Endothelial cell of umbilical vein (primary cell): ENCODE data around the gene IFT74. TPM values are rescaled to one million over a fixed set of nuclear protein-coding genes. Genes with fewer than 3 reads are reported as not detected.

Experiments used
- BruUV-seq: library from RNA; stranded (reverse); fragments of 400-500 nt; replicated peaks from 2 replicates; lab custom pipeline; 2021; lab: Mats Ljungman, UMichigan
- CTCF ChIA-PET: fragments of 300-600, 350-600 bp; sonication (Branson Sonifier 250); formaldehyde crosslinking; loops from one replicate; lab custom pipeline; 2021; ENCODE audit warnings: antibody characterized with exemption, inconsistent platforms; lab: Charles Lee
- POLR2A ChIA-PET: fragments of 300-600, 350-600 bp; sonication (Branson Sonifier 250); formaldehyde crosslinking; loops from one replicate; lab custom pipeline; 2021; ENCODE audit warnings: antibody characterized with exemption, inconsistent platforms; lab: Charles Lee
- DNase-seq: peaks from one replicate; pipeline ENCODE4 v3.0.0-alpha.2; 2011; ENCODE audit warnings: low read depth, low spot score
- FAIRE-seq: peaks from 2 replicates; lab custom pipeline; 2011; peaks lifted over from hg19 to GRCh38; lab: Jason Lieb, UNC
- H2AFZ ChIP-seq: 2 replicates; pipeline ENCODE4 v1.6.0; 2012; ENCODE audit warnings: low read depth, low read length, control low read depth, inconsistent platforms
- H3K27ac ChIP-seq: 2 replicates; pipeline ENCODE4 v1.5.1; 2011; ENCODE audit warnings: low read depth, mild to moderate bottlenecking, control low read depth, low read length, moderate library complexity; ENCODE audit not compliant: insufficient read depth
- H3K27me3 ChIP-seq, 2 experiments: 2 replicates each; pipeline versions ENCODE4 v1.6.0 to v1.6.1; 2011; ENCODE audit warnings: low read length in 2 of 2, mixed read lengths in 1 of 2; ENCODE audit not compliant: control insufficient read depth in 2 of 2, insufficient read depth in 2 of 2
- H3K36me3 ChIP-seq, 2 experiments: 2 replicates in 1 of 2; 3 replicates in 1 of 2; pipeline ENCODE4 v1.5.1; 2011; ENCODE audit warnings: low read length in 2 of 2, mild to moderate bottlenecking in 1 of 2, moderate library complexity in 1 of 2; ENCODE audit not compliant: control insufficient read depth in 2 of 2, insufficient read depth in 2 of 2; ENCODE audit errors: extremely low read depth in 1 of 2
- H3K4me1 ChIP-seq: 3 replicates; pipeline ENCODE4 v1.5.1; 2011; ENCODE audit warnings: mild to moderate bottlenecking, low read length; ENCODE audit not compliant: control insufficient read depth, insufficient read depth; ENCODE audit errors: extremely low read depth
- H3K4me2 ChIP-seq: 2 replicates; pipeline ENCODE4 v1.6.1; 2011; ENCODE audit warnings: low read length, control low read depth, mixed read lengths; ENCODE audit not compliant: insufficient read depth
- H3K4me3 ChIP-seq, 3 experiments: fragments of 200-600 bp in 1 of 3; sonication (generic), shearing (Covaris generic) in 1 of 3; replicated peaks in 1 of 3; 2 replicates each; pipeline ENCODE4 v1.5.1; 2011 to 2016; ENCODE audit warnings: control low read depth in 3 of 3, low read length in 3 of 3, mild to moderate bottlenecking in 2 of 3, inconsistent platforms in 1 of 3, low read depth in 1 of 3, moderate library complexity in 1 of 3; ENCODE audit not compliant: insufficient read depth in 1 of 3
- H3K79me2 ChIP-seq: 2 replicates; pipeline ENCODE4 v1.6.0; 2012; ENCODE audit warnings: low read length, inconsistent platforms; ENCODE audit not compliant: control insufficient read depth, insufficient read depth
- H3K9ac ChIP-seq: replicated peaks from 2 replicates; pipeline ENCODE3; 2011; ENCODE audit warnings: low read length, control low read depth; ENCODE audit not compliant: insufficient read depth; ENCODE audit errors: extremely low read depth
- H3K9me1 ChIP-seq: replicated peaks from 3 replicates; pipeline ENCODE4 v1.6.0; 2011; ENCODE audit warnings: mild to moderate bottlenecking, low read length; ENCODE audit not compliant: control insufficient read depth, insufficient read depth; ENCODE audit errors: extremely low read depth
- H3K9me3 ChIP-seq: replicated peaks from 2 replicates; pipeline ENCODE4 v1.5.1; 2012; ENCODE audit warnings: low read length, inconsistent platforms; ENCODE audit not compliant: control insufficient read depth, insufficient read depth
- H4K20me1 ChIP-seq: replicated peaks from 2 replicates; pipeline ENCODE3; 2011; ENCODE audit warnings: mild to moderate bottlenecking, low read length; ENCODE audit not compliant: control insufficient read depth, insufficient read depth; ENCODE audit errors: extremely low read depth
- CTCF ChIP-seq, 2 donors: IDR thresholded peaks; 1 replicate in 1 of 2; 2 replicates in 1 of 2; pipeline ENCODE4 v1.5.1; 2011; ENCODE audit warnings: low read length in 2 of 2, mild to moderate bottlenecking in 2 of 2, moderate library complexity in 2 of 2, control low read depth in 1 of 2, inconsistent platforms in 1 of 2, low read depth in 1 of 2; ENCODE audit not compliant: insufficient read depth in 1 of 2; ENCODE audit errors: extremely low read depth in 1 of 2
- EZH2 ChIP-seq: IDR thresholded peaks from 2 replicates; pipeline ENCODE4 v1.6.1; 2012; ENCODE audit warnings: borderline replicate concordance, low read depth, mild to moderate bottlenecking, moderate library complexity, low read length, inconsistent platforms; ENCODE audit not compliant: severe bottlenecking
- FOS ChIP-seq: IDR thresholded peaks from 2 replicates; pipeline ENCODE4 v1.6.1; 2011; ENCODE audit warnings: mild to moderate bottlenecking, low read length, moderate library complexity, borderline replicate concordance; ENCODE audit not compliant: insufficient read depth
- GATA2 ChIP-seq: IDR thresholded peaks from 2 replicates; pipeline ENCODE4 v1.7.0; 2011; ENCODE audit warnings: low read depth, mild to moderate bottlenecking, moderate library complexity, mixed read lengths, low read length; ENCODE audit not compliant: insufficient read length, insufficient read depth
- JUN ChIP-seq: IDR thresholded peaks from 2 replicates; pipeline ENCODE4 v1.6.1; 2011; ENCODE audit warnings: borderline replicate concordance, low read depth; ENCODE audit not compliant: insufficient read length, insufficient read depth
- MYC ChIP-seq: IDR thresholded peaks from one replicate; pipeline ENCODE4 v1.6.1; 2011; ENCODE audit warnings: mild to moderate bottlenecking, low read depth, low read length
- POLR2A ChIP-seq: IDR thresholded peaks from 2 replicates; pipeline ENCODE4 v1.6.1; 2012; ENCODE audit warnings: low read depth, mild to moderate bottlenecking, control low read depth, low read length
- POLR2AphosphoS5 ChIP-seq: IDR thresholded peaks from 2 replicates; pipeline ENCODE4 v1.6.1; 2012; ENCODE audit warnings: low read depth, mild to moderate bottlenecking, control low read depth, low read length, moderate library complexity; ENCODE audit not compliant: insufficient read depth
- dilution Hi-C: fragments of 300-500 bp; cut with MboI; formaldehyde crosslinking; loops from one replicate; pipeline ENCODE4 v1.15.0; 2019; ENCODE audit warnings: low sequenced_read_pairs; ENCODE audit not compliant: extremely low pct_ligation_motif_present
- intact Hi-C: fragments of 100-400 bp; cut with micrococcal nuclease; formaldehyde crosslinking; loops from one replicate; pipeline ENCODE4 v1.10.0; 2022
- polyA plus RNA-seq, 4 experiments: library from polyadenylated mRNA; depleted of rRNA in 3 of 4; stranded (reverse) in 3 of 4; unstranded in 1 of 4; fragments of >200 nt; gene quantifications; 2 replicates each; pipeline versions ENCODE4 v1.2.1 to v1.2.3, GENCODE V29; 2011 to 2012; ENCODE audit warnings: missing spikeins in 1 of 4
- total RNA-seq: library from RNA; stranded (reverse); gene quantifications from 2 replicates; pipeline ENCODE4 v1.2.3, GENCODE V29; 2021
- TF ChIP-seq, protein P1 (sequence below): IDR thresholded peaks from 2 replicates; pipeline ENCODE4 v1.6.1; 2011; ENCODE audit not compliant: insufficient read depth, insufficient read length

The IFT74 gene
- total and polyA plus RNA-seq, 2 donors (not counting 3 experiments of a cell fraction or from before 2014, with no cell fraction given) = 3.4 to 10.8 TPM

DNA sequence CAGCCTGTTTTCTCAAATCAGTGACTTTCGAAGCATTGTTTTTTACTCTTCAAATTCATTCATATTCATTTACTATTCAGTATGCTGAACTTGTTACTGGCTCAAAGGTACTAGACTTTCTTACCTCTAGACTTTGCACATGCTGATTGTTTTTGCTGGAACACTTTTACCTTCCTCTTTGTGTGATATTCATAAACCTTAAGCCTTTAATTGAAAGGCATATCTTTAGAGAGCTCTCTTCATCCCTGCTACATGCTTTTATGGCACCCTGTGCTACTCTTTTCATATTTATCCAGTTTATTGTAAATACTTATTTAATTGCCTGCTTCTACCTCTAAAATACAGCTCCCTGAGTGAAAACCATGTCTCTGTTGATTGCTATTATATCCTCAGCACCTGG is 97.9 kb downstream of the IFT74 start:
- FAIRE-seq (no peak), DNase-seq (no peak)
- Histone ChIP-seq H2AFZ (no peak overlapping the region), H3K9me1 (no peaks in the 10 kb centered on the region), H3K79me2 (no peaks in the 10 kb centered on the region), H3K27me3 (no peaks in the 10 kb centered on the region), H4K20me1 (no peaks in the 10 kb centered on the region), H3K4me2 (peak overlapping the region; percentile 68), H3K4me1 (peaks cover 26% of the 10 kb centered on the region), H3K4me3 (no peak overlapping the region), H3K9me3 (no peaks in the 10 kb centered on the region), H3K27ac (peak overlapping the region; percentile 64), H3K9ac (peak overlapping the region; percentile 53), H3K36me3 (no peaks in the 10 kb centered on the region)
- ChIA-PET POLR2A (no interaction called here), CTCF (interaction anchor here (0.8 to 1.8 kb wide), 10 partner anchors 11 to 279 kb away, joined by 3 to 6 read pairs (median 3); no protein-coding TSS in a partner anchor)
- dilution Hi-C loops = no loop called here
- intact Hi-C loops = no loop called here
- no TSS peak for BruUV-seq
- no peak for TF ChIP-seq FOS
- no peak for TF ChIP-seq GATA2
- no peak for TF ChIP-seq EZH2
- TF ChIP-seq POLR2AphosphoS5 = no peak
- TF ChIP-seq, protein P1, sequence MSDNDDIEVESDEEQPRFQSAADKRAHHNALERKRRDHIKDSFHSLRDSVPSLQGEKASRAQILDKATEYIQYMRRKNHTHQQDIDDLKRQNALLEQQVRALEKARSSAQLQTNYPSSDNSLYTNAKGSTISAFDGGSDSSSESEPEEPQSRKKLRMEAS = no peak
- no peak for TF ChIP-seq JUN
- TF ChIP-seq POLR2A = no peak
- TF ChIP-seq CTCF (IDR thresholded peaks at IDR 0.05; ENCODE audit: extremely low read depth in 1 of 2, insufficient read depth in 1 of 2, low read depth in 1 of 2, low read length in 2 of 2) = no peak
- TF ChIP-seq MYC = no peak
